ENCODE measurements around the gene CLPTM1L. TPM values are rescaled to one million over a fixed set of nuclear protein-coding genes. Genes with fewer than 3 reads are reported as not detected.

CLPTM1L gene
- polyA plus RNA-seq, 3 donors: 14.1 to 76.2 (median 35.0) TPM

DNA sequence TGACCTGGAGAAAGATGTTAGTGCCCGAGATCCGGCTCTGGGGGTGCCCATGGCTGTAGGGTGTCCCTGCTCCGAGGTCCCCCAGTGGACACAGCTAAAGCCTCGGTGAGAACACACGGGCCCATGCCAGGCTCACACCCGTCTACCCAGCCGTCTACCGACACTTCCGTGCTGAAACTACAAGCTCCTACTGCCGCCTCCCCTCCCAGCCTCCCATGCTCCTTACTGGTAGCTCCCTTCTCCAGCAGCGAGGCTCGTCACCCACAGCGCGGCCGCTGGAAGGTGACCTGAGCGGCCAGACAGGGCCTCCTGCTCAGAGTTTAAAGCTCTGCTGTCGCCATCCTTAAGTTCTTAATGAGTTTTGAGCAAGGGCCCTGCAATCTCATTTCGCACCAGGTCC, 33.2 kb upstream of the CLPTM1L start:
- no peak overlapping the region for H3K27ac Mint-ChIP-seq
- no peak overlapping the region for H3K4me3 ChIP-seq (replicated peaks in 1 of 3; ENCODE audit: low read depth in 2 of 3, low read length in 3 of 3)
- H3K9ac ChIP-seq (ENCODE audit: insufficient read depth, low read length, poor library complexity, severe bottlenecking): no peak overlapping the region
- H3K27me3 Mint-ChIP-seq (ENCODE audit: low read depth in 3 of 3): peaks cover 18 to 50% (median 28%) of the 10 kb centered on the region in 3 donors
- TF ChIP-seq, protein P1, sequence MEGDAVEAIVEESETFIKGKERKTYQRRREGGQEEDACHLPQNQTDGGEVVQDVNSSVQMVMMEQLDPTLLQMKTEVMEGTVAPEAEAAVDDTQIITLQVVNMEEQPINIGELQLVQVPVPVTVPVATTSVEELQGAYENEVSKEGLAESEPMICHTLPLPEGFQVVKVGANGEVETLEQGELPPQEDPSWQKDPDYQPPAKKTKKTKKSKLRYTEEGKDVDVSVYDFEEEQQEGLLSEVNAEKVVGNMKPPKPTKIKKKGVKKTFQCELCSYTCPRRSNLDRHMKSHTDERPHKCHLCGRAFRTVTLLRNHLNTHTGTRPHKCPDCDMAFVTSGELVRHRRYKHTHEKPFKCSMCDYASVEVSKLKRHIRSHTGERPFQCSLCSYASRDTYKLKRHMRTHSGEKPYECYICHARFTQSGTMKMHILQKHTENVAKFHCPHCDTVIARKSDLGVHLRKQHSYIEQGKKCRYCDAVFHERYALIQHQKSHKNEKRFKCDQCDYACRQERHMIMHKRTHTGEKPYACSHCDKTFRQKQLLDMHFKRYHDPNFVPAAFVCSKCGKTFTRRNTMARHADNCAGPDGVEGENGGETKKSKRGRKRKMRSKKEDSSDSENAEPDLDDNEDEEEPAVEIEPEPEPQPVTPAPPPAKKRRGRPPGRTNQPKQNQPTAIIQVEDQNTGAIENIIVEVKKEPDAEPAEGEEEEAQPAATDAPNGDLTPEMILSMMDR (IDR thresholded peaks at IDR 0.05): no peak
- no peak overlapping the region for H3K27ac ChIP-seq (ENCODE audit: low read depth in 1 of 2, low read length in 2 of 2)
- DNase-seq: no peak
- WGBS (ENCODE audit: insufficient coverage): 97% methylated on average over 18 of the region's 18 CpGs
- peaks cover 7 to 13% of the 10 kb centered on the region in 2 donors for H3K9me3 ChIP-seq (replicated peaks in 1 of 2; ENCODE audit: control insufficient read depth in 1 of 2, insufficient read depth in 1 of 2, low read length in 2 of 2)
- H3K79me2 ChIP-seq (ENCODE audit: insufficient read depth, low read length): no peaks in the 10 kb centered on the region
- peaks cover 6% of the 10 kb centered on the region for H3K4me1 Mint-ChIP-seq
- H2AFZ ChIP-seq (ENCODE audit: insufficient read depth, low read depth, low read length, poor library complexity, severe bottlenecking): no peak overlapping the region
- no peaks in the 10 kb centered on the region for H4K20me1 ChIP-seq (ENCODE audit: insufficient read depth, low read length)
- no peaks in the 10 kb centered on the region for H3K4me1 ChIP-seq (ENCODE audit: control insufficient read depth in 1 of 2, insufficient read depth in 2 of 2, low read length in 2 of 2)
- H3K27me3 ChIP-seq (ENCODE audit: control insufficient read depth in 2 of 2, insufficient read depth in 2 of 2, low read length in 2 of 2): peaks cover 0 to 2% of the 10 kb centered on the region in 2 donors
- intact Hi-C loops (cut with micrococcal nuclease): no loop called here
- H3K4me2 ChIP-seq (replicated peaks; ENCODE audit: extremely low read depth, low read length, poor library complexity, severe bottlenecking): no peak overlapping the region
- H3K9me3 Mint-ChIP-seq: peaks cover 6 to 15% (median 13%) of the 10 kb centered on the region in 7 donors
- H3K36me3 ChIP-seq (replicated peaks in 1 of 2; ENCODE audit: control insufficient read depth in 1 of 2, insufficient read depth in 2 of 2, low read length in 2 of 2): no peaks in the 10 kb centered on the region
- no peak overlapping the region for H3K4me3 Mint-ChIP-seq
- no peaks in the 10 kb centered on the region for H3K36me3 Mint-ChIP-seq

DNA sequence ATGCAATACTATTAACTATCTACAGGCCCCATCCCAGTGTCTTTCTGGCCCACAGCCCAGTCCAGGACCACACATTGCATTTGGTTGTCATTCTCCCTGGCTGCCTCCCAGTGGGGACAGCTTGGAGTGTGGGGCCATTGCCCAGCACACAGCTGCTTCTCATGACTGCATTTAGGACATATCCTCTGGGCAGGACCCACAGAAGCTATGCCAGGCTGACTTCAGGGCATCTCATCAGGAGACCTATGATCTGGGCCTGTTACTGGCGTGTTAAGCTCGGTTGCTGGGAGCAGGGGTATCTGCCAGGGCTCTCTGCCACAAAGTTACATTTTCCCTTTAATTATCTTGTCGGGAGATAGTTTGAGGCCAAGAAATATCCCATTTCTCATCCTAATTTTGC, 32.1 kb upstream of the CLPTM1L start:
- intact Hi-C loops (cut with micrococcal nuclease): no loop called here
- H3K79me2 ChIP-seq (ENCODE audit: insufficient read depth, low read length): no peaks in the 10 kb centered on the region
- peaks cover 7% of the 10 kb centered on the region for H3K4me1 Mint-ChIP-seq
- no peaks in the 10 kb centered on the region for H4K20me1 ChIP-seq (ENCODE audit: insufficient read depth, low read length)
- H3K4me3 ChIP-seq (replicated peaks in 1 of 3; ENCODE audit: low read depth in 2 of 3, low read length in 3 of 3): no peak overlapping the region
- no peaks in the 10 kb centered on the region for H3K36me3 ChIP-seq (replicated peaks in 1 of 2; ENCODE audit: control insufficient read depth in 1 of 2, insufficient read depth in 2 of 2, low read length in 2 of 2)
- 100% methylated on average over 2 of the region's 3 CpGs for WGBS (ENCODE audit: insufficient coverage)
- DNase-seq: no peak
- H3K4me1 ChIP-seq (ENCODE audit: control insufficient read depth in 1 of 2, insufficient read depth in 2 of 2, low read length in 2 of 2): no peaks in the 10 kb centered on the region
- H2AFZ ChIP-seq (ENCODE audit: insufficient read depth, low read depth, low read length, poor library complexity, severe bottlenecking): no peak overlapping the region
- H3K9me3 ChIP-seq (replicated peaks in 1 of 2; ENCODE audit: control insufficient read depth in 1 of 2, insufficient read depth in 1 of 2, low read length in 2 of 2): peaks cover 7 to 13% of the 10 kb centered on the region in 2 donors
- H3K36me3 Mint-ChIP-seq: no peaks in the 10 kb centered on the region
- H3K27ac Mint-ChIP-seq: no peak overlapping the region
- TF ChIP-seq, protein P1 (IDR thresholded peaks at IDR 0.05): no peak
- no peak overlapping the region for H3K9ac ChIP-seq (ENCODE audit: insufficient read depth, low read length, poor library complexity, severe bottlenecking)
- H3K4me3 Mint-ChIP-seq: no peak overlapping the region
- H3K4me2 ChIP-seq (replicated peaks; ENCODE audit: extremely low read depth, low read length, poor library complexity, severe bottlenecking): no peak overlapping the region
- peaks cover 18 to 47% (median 27%) of the 10 kb centered on the region in 3 donors for H3K27me3 Mint-ChIP-seq (ENCODE audit: low read depth in 3 of 3)
- H3K27me3 ChIP-seq (ENCODE audit: control insufficient read depth in 2 of 2, insufficient read depth in 2 of 2, low read length in 2 of 2): peaks cover 0 to 2% of the 10 kb centered on the region in 2 donors
- peaks cover 6 to 15% (median 13%) of the 10 kb centered on the region in 7 donors for H3K9me3 Mint-ChIP-seq
- no peak overlapping the region for H3K27ac ChIP-seq (ENCODE audit: low read depth in 1 of 2, low read length in 2 of 2)
